HG03196 (cell line): ENCODE results near the gene KCNAB1.

Experiments used
- ATAC-seq: cut with Tn5 transposase; IDR thresholded peaks from one replicate; pipeline ENCODE4 v1.9.1; 2021; ENCODE audit not compliant: unreplicated experiment

Gene KCNAB1

GRCh38 chr3:156434921-156435320, 314.5 kb downstream of the KCNAB1 start:
- no peak for ATAC-seq

- no peak for ATAC-seq
Observed at GRCh38 chr3:156443079-156443478, 322.7 kb downstream of the KCNAB1 start.

- ATAC-seq, result no peak
Observed at GRCh38 chr3:156445117-156446090, 325.0 kb downstream of the KCNAB1 start.

- ATAC-seq, result no peak
Observed at GRCh38 chr3:156448300-156448699, 327.9 kb downstream of the KCNAB1 start.

GRCh38 chr3:156449710-156450574, 329.6 kb downstream of the KCNAB1 start:
- peak; percentile 51 for ATAC-seq

- no peak for ATAC-seq
Observed at GRCh38 chr3:156455839-156456238, 335.5 kb downstream of the KCNAB1 start.

GRCh38 chr3:156456771-156457224, 336.4 kb downstream of the KCNAB1 start:
- no peak for ATAC-seq

GRCh38 chr3:156459434-156459833, 339.1 kb downstream of the KCNAB1 start:
- no peak for ATAC-seq

- no peak for ATAC-seq
Observed at GRCh38 chr3:156460206-156460611, 339.8 kb downstream of the KCNAB1 start.

GRCh38 chr3:156461889-156462288, 341.5 kb downstream of the KCNAB1 start:
- ATAC-seq, result no peak

GRCh38 chr3:156463123-156463522, 342.7 kb downstream of the KCNAB1 start:
- no peak for ATAC-seq

GRCh38 chr3:156465194-156465593, 344.8 kb downstream of the KCNAB1 start:
- ATAC-seq, result no peak

GRCh38 chr3:156469456-156469855, 349.1 kb downstream of the KCNAB1 start:
- no peak for ATAC-seq

GRCh38 chr3:156471431-156471830, 351.1 kb downstream of the KCNAB1 start:
- ATAC-seq, result no peak

- ATAC-seq, result no peak
Observed at GRCh38 chr3:156472150-156472549, 351.8 kb downstream of the KCNAB1 start.

- ATAC-seq, result no peak
Observed at GRCh38 chr3:156472684-156473083, 352.3 kb downstream of the KCNAB1 start.

GRCh38 chr3:156473341-156473740, 353.0 kb downstream of the KCNAB1 start:
- no peak for ATAC-seq

GRCh38 chr3:156474560-156475389, 354.4 kb downstream of the KCNAB1 start:
- no peak for ATAC-seq

- no peak for ATAC-seq
Observed at GRCh38 chr3:156477323-156477722, 356.9 kb downstream of the KCNAB1 start.

GRCh38 chr3:156478891-156479290, 358.5 kb downstream of the KCNAB1 start:
- ATAC-seq, result no peak

- ATAC-seq, result no peak
Observed at GRCh38 chr3:156479604-156480003, 359.2 kb downstream of the KCNAB1 start.
